GM19397 (cell line): ENCODE data around the gene DHX16.

Experiments
- ATAC-seq: cut with Tn5 transposase; IDR thresholded peaks from one replicate; pipeline ENCODE4 v1.9.1; 2021; ENCODE audit warnings: mild to moderate bottlenecking, moderate library complexity; ENCODE audit not compliant: unreplicated experiment

Gene DHX16

GRCh38 chr6:30640481-30640880, 32.3 kb downstream of the DHX16 start:
- no peak for ATAC-seq

- ATAC-seq: no peak
Observed at GRCh38 chr6:30635834-30636233, 37.0 kb downstream of the DHX16 start.

GRCh38 chr6:30626484-30627366, 46.1 kb downstream of the DHX16 start, which contains the start of gene ATAT1:
TSS of gene ATAT1 (plus strand) at chr6:30626874.
- peak; percentile 79 for ATAC-seq

- no peak for ATAC-seq
Observed at GRCh38 chr6:30625511-30625910, 47.3 kb downstream of the DHX16 start.

GRCh38 chr6:30619561-30619960, 53.2 kb downstream of the DHX16 start:
- no peak for ATAC-seq

GRCh38 chr6:30618270-30618797, 54.5 kb downstream of the DHX16 start:
- no peak for ATAC-seq

GRCh38 chr6:30617565-30618269, 55.1 kb downstream of the DHX16 start, which contains the start of gene MRPS18B:
TSS of gene MRPS18B (plus strand) at chr6:30617840. CDS start at chr6:30617866, 26 bp downstream.
- peak; percentile 81 for ATAC-seq

- ATAC-seq: peak; percentile 80
Observed at GRCh38 chr6:30616811-30617564, 55.8 kb downstream of the DHX16 start, which contains the start of gene PPP1R10. TSS of gene PPP1R10 (minus strand) at chr6:30617243. CDS start at chr6:30609944, 7,299 bp downstream.

GRCh38 chr6:30615958-30616810, 56.6 kb downstream of the DHX16 start:
- no peak for ATAC-seq

GRCh38 chr6:30615219-30615957, 57.4 kb downstream of the DHX16 start:
- ATAC-seq: no peak

GRCh38 chr6:30614843-30615218, 58.0 kb downstream of the DHX16 start:
- ATAC-seq: no peak

- no peak for ATAC-seq
Observed at GRCh38 chr6:30614044-30614842, 58.6 kb downstream of the DHX16 start.

- no peak for ATAC-seq
Observed at GRCh38 chr6:30613251-30614043, 59.4 kb downstream of the DHX16 start.

- no peak for ATAC-seq
Observed at GRCh38 chr6:30612687-30613248, 60.0 kb downstream of the DHX16 start.

- no peak for ATAC-seq
Observed at GRCh38 chr6:30612213-30612612, 60.6 kb downstream of the DHX16 start.

- ATAC-seq: no peak
Observed at GRCh38 chr6:30611856-30612194, 61.0 kb downstream of the DHX16 start.

GRCh38 chr6:30611150-30611855, 61.5 kb downstream of the DHX16 start:
- no peak for ATAC-seq
